ENCODE data around the gene OSBPL7. TPM values are rescaled to one million over a fixed set of nuclear protein-coding genes. Genes with fewer than 3 reads are reported as not detected.
A peak's percentile ranks its signal among the peaks of the same experiment; 100 is the strongest.

Gene OSBPL7
- polyA plus RNA-seq, 1 donor from 2014 or later = 8.7 TPM

- no peak overlapping the region for H3K4me3 Mint-ChIP-seq
- peaks cover 8% of the 10 kb centered on the region for H3K36me3 Mint-ChIP-seq
- H3K9me3 Mint-ChIP-seq = no peaks in the 10 kb centered on the region
- H3K27me3 Mint-ChIP-seq = no peaks in the 10 kb centered on the region
- H3K4me1 Mint-ChIP-seq = no peaks in the 10 kb centered on the region
- H3K27ac Mint-ChIP-seq = peak overlapping the region in 2 of 3 donors; percentile 46 to 90
These were observed 10.5 kb downstream of the OSBPL7 start for GRCh38 chr17:47810901-47811635.

- Mint-ChIP-seq H3K27ac (peak overlapping the region in 1 of 3 donors; percentile 46), H3K4me3 (no peak overlapping the region), H3K9me3 (no peaks in the 10 kb centered on the region), H3K27me3 (no peaks in the 10 kb centered on the region), H3K4me1 (no peaks in the 10 kb centered on the region), H3K36me3 (peaks cover 8% of the 10 kb centered on the region)
These were observed 11.3 kb downstream of the OSBPL7 start for GRCh38 chr17:47810200-47810821.

- no peak overlapping the region for H3K27ac Mint-ChIP-seq
These were observed 12.6 kb downstream of the OSBPL7 start for GRCh38 chr17:47808830-47809480.

GRCh38 chr17:47808036-47808829, 13.4 kb downstream of the OSBPL7 start:
- H3K9me3 Mint-ChIP-seq = no peaks in the 10 kb centered on the region
- no peak overlapping the region for H3K4me3 Mint-ChIP-seq
- H3K27me3 Mint-ChIP-seq = no peaks in the 10 kb centered on the region
- H3K27ac Mint-ChIP-seq = peak overlapping the region in 1 of 3 donors; percentile 50
- no peaks in the 10 kb centered on the region for H3K4me1 Mint-ChIP-seq
- H3K36me3 Mint-ChIP-seq = peaks cover 8% of the 10 kb centered on the region

More at GRCh38 chr17:47808830-47809480, 12.6 kb downstream of the OSBPL7 start:
- Mint-ChIP-seq H3K36me3 (peaks cover 8% of the 10 kb centered on the region), H3K4me1 (no peaks in the 10 kb centered on the region), H3K27me3 (no peaks in the 10 kb centered on the region), H3K4me3 (no peak overlapping the region), H3K9me3 (no peaks in the 10 kb centered on the region)

GRCh38 chr17:47807421-47807820, 14.2 kb downstream of the OSBPL7 start:
- no peak overlapping the region for H3K27ac Mint-ChIP-seq
- no peaks in the 10 kb centered on the region for H3K9me3 Mint-ChIP-seq
- H3K4me1 Mint-ChIP-seq = no peaks in the 10 kb centered on the region
- H3K4me3 Mint-ChIP-seq = peak overlapping the region in 1 of 4 donors; percentile 18
- no peaks in the 10 kb centered on the region for H3K27me3 Mint-ChIP-seq
- H3K36me3 Mint-ChIP-seq = peaks cover 8% of the 10 kb centered on the region

GRCh38 chr17:47806913-47807255, 14.7 kb downstream of the OSBPL7 start:
- Mint-ChIP-seq H3K27me3 (peaks cover under 1% of the 10 kb centered on the region), H3K9me3 (no peaks in the 10 kb centered on the region), H3K4me1 (peaks cover 0 to 2% (median 0%) of the 10 kb centered on the region in 3 donors), H3K36me3 (peaks cover 8% of the 10 kb centered on the region), H3K27ac (no peak overlapping the region), H3K4me3 (no peak overlapping the region)

- H3K27ac Mint-ChIP-seq = peak overlapping the region in 1 of 3 donors; percentile 67
- H3K4me3 Mint-ChIP-seq = no peak overlapping the region
- H3K4me1 Mint-ChIP-seq = peaks cover 0 to 2% (median 0%) of the 10 kb centered on the region in 3 donors
- no peaks in the 10 kb centered on the region for H3K9me3 Mint-ChIP-seq
- peaks cover 7% of the 10 kb centered on the region for H3K36me3 Mint-ChIP-seq
- peaks cover 2% of the 10 kb centered on the region for H3K27me3 Mint-ChIP-seq
These were observed 15.3 kb downstream of the OSBPL7 start for GRCh38 chr17:47806026-47806912.

- Mint-ChIP-seq H3K4me3 (no peak overlapping the region), H3K4me1 (peaks cover 0 to 2% (median 0%) of the 10 kb centered on the region in 3 donors), H3K27me3 (peaks cover 2% of the 10 kb centered on the region), H3K27ac (peak overlapping the region in 1 of 3 donors; percentile 12), H3K9me3 (no peaks in the 10 kb centered on the region), H3K36me3 (peaks cover 3% of the 10 kb centered on the region)
These were observed 17.1 kb downstream of the OSBPL7 start for GRCh38 chr17:47804461-47804860.

GRCh38 chr17:47803751-47804150, 17.8 kb downstream of the OSBPL7 start:
- Mint-ChIP-seq H3K4me1 (peaks cover 0 to 2% (median 0%) of the 10 kb centered on the region in 3 donors), H3K27ac (peak overlapping the region in 1 of 3 donors; percentile 27), H3K9me3 (no peaks in the 10 kb centered on the region), H3K27me3 (peaks cover 2% of the 10 kb centered on the region), H3K4me3 (peak overlapping the region in 1 of 4 donors; percentile 27), H3K36me3 (peaks cover 3% of the 10 kb centered on the region)

- Mint-ChIP-seq H3K9me3 (no peaks in the 10 kb centered on the region), H3K4me1 (peaks cover 0 to 2% (median 0%) of the 10 kb centered on the region in 3 donors), H3K36me3 (peaks cover 2% of the 10 kb centered on the region), H3K4me3 (no peak overlapping the region), H3K27ac (no peak overlapping the region), H3K27me3 (peaks cover 2% of the 10 kb centered on the region)
These were observed 18.4 kb downstream of the OSBPL7 start for GRCh38 chr17:47803201-47803600.

GRCh38 chr17:47802341-47803022, 19.1 kb downstream of the OSBPL7 start:
- Mint-ChIP-seq H3K9me3 (no peaks in the 10 kb centered on the region), H3K27ac (no peak overlapping the region), H3K4me1 (peaks cover 0 to 2% (median 0%) of the 10 kb centered on the region in 3 donors), H3K36me3 (peaks cover 2% of the 10 kb centered on the region), H3K4me3 (no peak overlapping the region), H3K27me3 (peaks cover 6% of the 10 kb centered on the region)

- Mint-ChIP-seq H3K4me1 (peaks cover 0 to 2% (median 0%) of the 10 kb centered on the region in 3 donors), H3K27ac (no peak overlapping the region), H3K9me3 (no peaks in the 10 kb centered on the region), H3K36me3 (peaks cover under 1% of the 10 kb centered on the region), H3K27me3 (peaks cover 6% of the 10 kb centered on the region), H3K4me3 (no peak overlapping the region)
These were observed 19.7 kb downstream of the OSBPL7 start for GRCh38 chr17:47801906-47802305.

- no peaks in the 10 kb centered on the region for H3K9me3 Mint-ChIP-seq
- H3K27ac Mint-ChIP-seq = no peak overlapping the region
- H3K36me3 Mint-ChIP-seq = no peaks in the 10 kb centered on the region
- peaks cover 0 to 2% (median 0%) of the 10 kb centered on the region in 3 donors for H3K4me1 Mint-ChIP-seq
- H3K27me3 Mint-ChIP-seq = peaks cover 9% of the 10 kb centered on the region
- H3K4me3 Mint-ChIP-seq = no peak overlapping the region
These were observed 20.3 kb downstream of the OSBPL7 start for GRCh38 chr17:47801176-47801765.

All from IgD-negative memory B cell (primary cell).